OCI-LY3 (cell line): ENCODE results near the gene SIVA1.

Experiments
- EZH2phosphoT487 ChIP-seq: fragments of 200-600 bp; shearing (Covaris generic); IDR thresholded peaks from 2 replicates; pipeline ENCODE4 v1.6.1; 2018; ENCODE audit warnings: antibody characterized with exemption, mixed run types, low read depth
- TF ChIP-seq, protein P1 (sequence below): fragments of 200-600, 300-600 bp; sonication (generic); IDR thresholded peaks from 2 replicates; pipeline ENCODE4 v1.5.1; 2014; ENCODE audit warnings: antibody characterized with exemption, low read length, low read depth

DNA sequence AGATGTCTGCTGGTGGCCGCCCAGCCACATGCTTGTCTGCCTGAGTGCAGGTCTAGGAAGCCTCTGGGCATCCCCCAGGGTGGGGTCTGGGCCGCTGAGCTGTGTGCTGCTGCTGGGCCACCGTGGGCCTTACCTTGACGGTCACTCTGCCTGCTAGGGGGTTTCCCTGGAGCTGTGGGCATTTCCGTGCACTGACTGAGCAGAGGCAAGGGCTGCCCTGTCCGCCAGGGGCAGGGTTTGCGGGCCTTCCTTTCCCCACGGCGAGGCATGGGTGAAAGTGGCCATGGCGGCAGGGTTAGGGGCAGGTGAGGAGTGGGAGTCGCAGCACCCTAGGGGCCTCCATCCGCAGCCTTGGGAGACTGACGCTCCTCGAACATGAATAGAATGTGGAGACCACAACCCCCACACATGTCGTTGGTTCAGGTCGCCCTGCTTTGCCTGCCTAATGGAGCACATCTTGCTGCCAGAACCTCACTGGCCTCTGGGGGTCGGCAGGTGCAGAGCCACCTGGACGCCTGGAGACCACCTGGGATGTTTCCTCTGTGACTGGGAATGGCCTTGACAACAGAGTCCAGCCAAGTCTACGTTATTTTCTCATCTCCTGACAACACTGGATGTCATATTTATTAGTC lies 50.4 kb downstream of the SIVA1 start:
- TF ChIP-seq, protein P1, sequence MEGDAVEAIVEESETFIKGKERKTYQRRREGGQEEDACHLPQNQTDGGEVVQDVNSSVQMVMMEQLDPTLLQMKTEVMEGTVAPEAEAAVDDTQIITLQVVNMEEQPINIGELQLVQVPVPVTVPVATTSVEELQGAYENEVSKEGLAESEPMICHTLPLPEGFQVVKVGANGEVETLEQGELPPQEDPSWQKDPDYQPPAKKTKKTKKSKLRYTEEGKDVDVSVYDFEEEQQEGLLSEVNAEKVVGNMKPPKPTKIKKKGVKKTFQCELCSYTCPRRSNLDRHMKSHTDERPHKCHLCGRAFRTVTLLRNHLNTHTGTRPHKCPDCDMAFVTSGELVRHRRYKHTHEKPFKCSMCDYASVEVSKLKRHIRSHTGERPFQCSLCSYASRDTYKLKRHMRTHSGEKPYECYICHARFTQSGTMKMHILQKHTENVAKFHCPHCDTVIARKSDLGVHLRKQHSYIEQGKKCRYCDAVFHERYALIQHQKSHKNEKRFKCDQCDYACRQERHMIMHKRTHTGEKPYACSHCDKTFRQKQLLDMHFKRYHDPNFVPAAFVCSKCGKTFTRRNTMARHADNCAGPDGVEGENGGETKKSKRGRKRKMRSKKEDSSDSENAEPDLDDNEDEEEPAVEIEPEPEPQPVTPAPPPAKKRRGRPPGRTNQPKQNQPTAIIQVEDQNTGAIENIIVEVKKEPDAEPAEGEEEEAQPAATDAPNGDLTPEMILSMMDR: no peak
- no peak for TF ChIP-seq EZH2phosphoT487
